ENCODE measurements around the gene SEPSECS.

Gene SEPSECS

DNA sequence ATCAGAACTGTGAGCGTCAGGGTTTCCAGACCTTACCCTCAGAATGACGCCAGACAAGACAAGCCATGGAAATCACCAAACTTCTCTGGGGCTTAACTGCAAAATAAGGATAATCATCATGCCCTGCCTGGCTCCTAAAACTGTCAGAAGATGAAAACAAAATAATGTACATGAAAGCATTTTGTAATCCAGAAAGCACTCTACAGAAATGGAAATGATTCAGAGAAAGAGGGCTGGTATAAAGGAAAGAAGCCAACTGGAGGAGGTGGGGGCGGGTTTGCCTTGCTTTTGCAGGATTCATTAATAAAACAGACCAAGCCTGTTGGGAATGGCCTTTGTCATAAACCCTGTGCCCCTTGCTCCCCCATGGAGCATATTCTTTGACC is 47.3 kb downstream of the SEPSECS start:
- no peak for DNase-seq (ENCODE audit: low read depth)
- H3K4me3 ChIP-seq (ENCODE audit: low read depth, low read length): no peak overlapping the region
- TF ChIP-seq, protein P1, sequence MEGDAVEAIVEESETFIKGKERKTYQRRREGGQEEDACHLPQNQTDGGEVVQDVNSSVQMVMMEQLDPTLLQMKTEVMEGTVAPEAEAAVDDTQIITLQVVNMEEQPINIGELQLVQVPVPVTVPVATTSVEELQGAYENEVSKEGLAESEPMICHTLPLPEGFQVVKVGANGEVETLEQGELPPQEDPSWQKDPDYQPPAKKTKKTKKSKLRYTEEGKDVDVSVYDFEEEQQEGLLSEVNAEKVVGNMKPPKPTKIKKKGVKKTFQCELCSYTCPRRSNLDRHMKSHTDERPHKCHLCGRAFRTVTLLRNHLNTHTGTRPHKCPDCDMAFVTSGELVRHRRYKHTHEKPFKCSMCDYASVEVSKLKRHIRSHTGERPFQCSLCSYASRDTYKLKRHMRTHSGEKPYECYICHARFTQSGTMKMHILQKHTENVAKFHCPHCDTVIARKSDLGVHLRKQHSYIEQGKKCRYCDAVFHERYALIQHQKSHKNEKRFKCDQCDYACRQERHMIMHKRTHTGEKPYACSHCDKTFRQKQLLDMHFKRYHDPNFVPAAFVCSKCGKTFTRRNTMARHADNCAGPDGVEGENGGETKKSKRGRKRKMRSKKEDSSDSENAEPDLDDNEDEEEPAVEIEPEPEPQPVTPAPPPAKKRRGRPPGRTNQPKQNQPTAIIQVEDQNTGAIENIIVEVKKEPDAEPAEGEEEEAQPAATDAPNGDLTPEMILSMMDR (IDR thresholded peaks at IDR 0.05; ENCODE audit: insufficient read depth, low read depth, low read length, missing control alignments): no peak

DNA sequence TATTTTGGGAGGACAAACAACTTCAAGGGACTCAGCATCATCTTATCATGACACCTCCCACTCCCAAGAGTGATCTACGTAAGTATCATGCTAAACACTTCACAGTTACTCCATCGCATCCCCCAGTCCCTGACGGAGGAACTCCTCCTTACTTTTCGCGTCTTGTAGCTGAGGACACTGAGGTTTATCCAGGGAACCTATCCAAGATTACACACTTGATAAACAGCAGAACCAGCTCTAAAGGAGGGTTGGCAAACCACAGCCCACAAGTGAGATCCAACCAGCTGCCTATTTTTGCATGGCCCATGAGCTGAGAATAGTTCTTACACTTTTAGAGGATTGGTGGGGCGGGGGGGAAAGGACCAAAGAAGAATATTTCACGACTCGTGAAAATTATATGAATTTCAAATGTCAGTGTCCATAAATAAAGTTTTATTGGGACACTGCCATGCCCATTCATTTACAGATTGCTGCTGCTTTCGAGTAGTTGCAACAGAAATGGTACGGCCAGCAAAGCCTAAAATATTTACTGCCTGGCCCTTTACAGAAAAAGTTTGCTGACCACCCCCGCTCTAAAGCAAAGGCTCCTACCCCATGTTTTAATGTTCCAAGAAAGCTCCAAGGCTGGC is 47.8 kb downstream of the SEPSECS start:
- no peak for DNase-seq (ENCODE audit: low read depth)
- H3K4me3 ChIP-seq (ENCODE audit: low read depth, low read length): no peak overlapping the region
- TF ChIP-seq, protein P1 (IDR thresholded peaks at IDR 0.05; ENCODE audit: insufficient read depth, low read depth, low read length, missing control alignments): no peak

DNA sequence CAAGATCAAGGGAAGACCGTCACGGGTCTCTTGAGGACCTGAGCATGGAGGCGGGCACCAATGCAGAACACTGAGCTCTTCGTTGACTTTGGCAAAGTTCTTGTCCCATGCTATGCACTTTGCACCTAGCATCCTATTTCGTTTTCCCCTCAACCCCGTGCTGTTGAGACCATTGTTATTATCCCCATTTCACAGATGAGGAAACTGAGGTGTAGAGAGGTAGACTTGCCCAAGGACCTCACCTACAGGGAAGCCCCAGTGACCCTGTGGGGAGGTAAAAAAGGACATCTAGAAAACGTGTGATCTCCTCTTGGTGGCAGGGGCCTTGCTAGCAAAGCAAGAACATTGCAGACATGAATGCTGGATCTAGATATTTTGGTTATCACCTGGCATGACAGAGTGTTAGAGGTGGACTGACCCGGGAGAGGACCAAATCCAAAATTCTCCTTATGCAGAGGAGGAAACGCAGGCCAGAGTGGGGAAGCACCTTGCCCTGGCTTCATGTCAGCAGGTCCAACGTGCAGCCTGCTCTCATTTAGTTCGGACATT is 48.5 kb downstream of the SEPSECS start:
- no peak overlapping the region for H3K4me3 ChIP-seq (ENCODE audit: low read depth, low read length)
- TF ChIP-seq, protein P1 (IDR thresholded peaks at IDR 0.05; ENCODE audit: insufficient read depth, low read depth, low read length, missing control alignments): no peak
- no peak for DNase-seq (ENCODE audit: low read depth)

GRCh38 chr4:25110527-25111329 is 49.5 kb downstream of the SEPSECS start:
- DNase-seq (ENCODE audit: low read depth): no peak
- TF ChIP-seq, protein P1 (IDR thresholded peaks at IDR 0.05; ENCODE audit: insufficient read depth, low read depth, low read length, missing control alignments): no peak
- H3K4me3 ChIP-seq (ENCODE audit: low read depth, low read length): no peak overlapping the region

- no peak for DNase-seq (ENCODE audit: low read depth)
- TF ChIP-seq, protein P1 (IDR thresholded peaks at IDR 0.05; ENCODE audit: insufficient read depth, low read depth, low read length, missing control alignments): no peak
- H3K4me3 ChIP-seq (ENCODE audit: low read depth, low read length): no peak overlapping the region
Observed at GRCh38 chr4:25109511-25109910, 50.7 kb downstream of the SEPSECS start.

- H3K4me3 ChIP-seq (ENCODE audit: low read depth, low read length): no peak overlapping the region
- TF ChIP-seq, protein P1 (IDR thresholded peaks at IDR 0.05; ENCODE audit: insufficient read depth, low read depth, low read length, missing control alignments): no peak
- no peak for DNase-seq (ENCODE audit: low read depth)
Observed at GRCh38 chr4:25108556-25108955, 51.7 kb downstream of the SEPSECS start.

All from GM12865 (cell line).